ENCODE measurements around the gene SMYD3.

DNA sequence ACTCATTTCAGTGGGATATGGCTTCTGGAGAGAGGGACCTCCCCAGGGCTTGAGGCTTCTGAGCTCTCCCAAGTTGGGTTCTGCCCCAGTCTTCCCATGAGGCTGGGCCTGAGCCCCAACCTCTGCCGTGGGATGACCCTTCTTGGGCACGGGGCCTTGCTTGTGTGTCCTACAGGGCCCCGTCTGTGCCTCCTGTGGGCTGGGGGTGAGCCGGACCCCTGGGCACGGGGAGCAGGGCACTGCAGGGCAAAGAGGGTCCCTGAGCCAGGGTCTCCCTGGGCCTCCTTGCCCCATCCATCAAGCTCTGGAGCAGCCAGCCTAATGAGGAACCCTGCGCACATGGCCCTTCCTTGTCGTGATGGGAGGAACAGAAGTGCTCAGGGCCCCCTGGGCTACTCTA, 5.2 kb upstream of the SMYD3 start:
- TF ChIP-seq, protein P1, sequence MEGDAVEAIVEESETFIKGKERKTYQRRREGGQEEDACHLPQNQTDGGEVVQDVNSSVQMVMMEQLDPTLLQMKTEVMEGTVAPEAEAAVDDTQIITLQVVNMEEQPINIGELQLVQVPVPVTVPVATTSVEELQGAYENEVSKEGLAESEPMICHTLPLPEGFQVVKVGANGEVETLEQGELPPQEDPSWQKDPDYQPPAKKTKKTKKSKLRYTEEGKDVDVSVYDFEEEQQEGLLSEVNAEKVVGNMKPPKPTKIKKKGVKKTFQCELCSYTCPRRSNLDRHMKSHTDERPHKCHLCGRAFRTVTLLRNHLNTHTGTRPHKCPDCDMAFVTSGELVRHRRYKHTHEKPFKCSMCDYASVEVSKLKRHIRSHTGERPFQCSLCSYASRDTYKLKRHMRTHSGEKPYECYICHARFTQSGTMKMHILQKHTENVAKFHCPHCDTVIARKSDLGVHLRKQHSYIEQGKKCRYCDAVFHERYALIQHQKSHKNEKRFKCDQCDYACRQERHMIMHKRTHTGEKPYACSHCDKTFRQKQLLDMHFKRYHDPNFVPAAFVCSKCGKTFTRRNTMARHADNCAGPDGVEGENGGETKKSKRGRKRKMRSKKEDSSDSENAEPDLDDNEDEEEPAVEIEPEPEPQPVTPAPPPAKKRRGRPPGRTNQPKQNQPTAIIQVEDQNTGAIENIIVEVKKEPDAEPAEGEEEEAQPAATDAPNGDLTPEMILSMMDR (IDR thresholded peaks at IDR 0.05) = no peak
- TF ChIP-seq EP300 (IDR thresholded peaks at IDR 0.05) (no peak), POLR2A (IDR thresholded peaks at IDR 0.05; ENCODE audit: low read length) (no peak), RAD21 (conservative IDR thresholded peaks at IDR 0.05 in 1 of 2, IDR thresholded peaks at IDR 0.05 in 1 of 2) (no peak), MAFK (IDR thresholded peaks at IDR 0.05; ENCODE audit: partially characterized antibody) (no peak)
- TF ChIP-seq, protein P2, sequence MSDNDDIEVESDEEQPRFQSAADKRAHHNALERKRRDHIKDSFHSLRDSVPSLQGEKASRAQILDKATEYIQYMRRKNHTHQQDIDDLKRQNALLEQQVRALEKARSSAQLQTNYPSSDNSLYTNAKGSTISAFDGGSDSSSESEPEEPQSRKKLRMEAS (IDR thresholded peaks at IDR 0.05) = no peak
- TF ChIP-seq, protein P3, sequence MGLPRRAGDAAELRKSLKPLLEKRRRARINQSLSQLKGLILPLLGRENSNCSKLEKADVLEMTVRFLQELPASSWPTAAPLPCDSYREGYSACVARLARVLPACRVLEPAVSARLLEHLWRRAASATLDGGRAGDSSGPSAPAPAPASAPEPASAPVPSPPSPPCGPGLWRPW (IDR thresholded peaks at IDR 0.05) = no peak
- TF ChIP-seq, protein P4, sequence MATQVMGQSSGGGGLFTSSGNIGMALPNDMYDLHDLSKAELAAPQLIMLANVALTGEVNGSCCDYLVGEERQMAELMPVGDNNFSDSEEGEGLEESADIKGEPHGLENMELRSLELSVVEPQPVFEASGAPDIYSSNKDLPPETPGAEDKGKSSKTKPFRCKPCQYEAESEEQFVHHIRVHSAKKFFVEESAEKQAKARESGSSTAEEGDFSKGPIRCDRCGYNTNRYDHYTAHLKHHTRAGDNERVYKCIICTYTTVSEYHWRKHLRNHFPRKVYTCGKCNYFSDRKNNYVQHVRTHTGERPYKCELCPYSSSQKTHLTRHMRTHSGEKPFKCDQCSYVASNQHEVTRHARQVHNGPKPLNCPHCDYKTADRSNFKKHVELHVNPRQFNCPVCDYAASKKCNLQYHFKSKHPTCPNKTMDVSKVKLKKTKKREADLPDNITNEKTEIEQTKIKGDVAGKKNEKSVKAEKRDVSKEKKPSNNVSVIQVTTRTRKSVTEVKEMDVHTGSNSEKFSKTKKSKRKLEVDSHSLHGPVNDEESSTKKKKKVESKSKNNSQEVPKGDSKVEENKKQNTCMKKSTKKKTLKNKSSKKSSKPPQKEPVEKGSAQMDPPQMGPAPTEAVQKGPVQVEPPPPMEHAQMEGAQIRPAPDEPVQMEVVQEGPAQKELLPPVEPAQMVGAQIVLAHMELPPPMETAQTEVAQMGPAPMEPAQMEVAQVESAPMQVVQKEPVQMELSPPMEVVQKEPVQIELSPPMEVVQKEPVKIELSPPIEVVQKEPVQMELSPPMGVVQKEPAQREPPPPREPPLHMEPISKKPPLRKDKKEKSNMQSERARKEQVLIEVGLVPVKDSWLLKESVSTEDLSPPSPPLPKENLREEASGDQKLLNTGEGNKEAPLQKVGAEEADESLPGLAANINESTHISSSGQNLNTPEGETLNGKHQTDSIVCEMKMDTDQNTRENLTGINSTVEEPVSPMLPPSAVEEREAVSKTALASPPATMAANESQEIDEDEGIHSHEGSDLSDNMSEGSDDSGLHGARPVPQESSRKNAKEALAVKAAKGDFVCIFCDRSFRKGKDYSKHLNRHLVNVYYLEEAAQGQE (IDR thresholded peaks at IDR 0.05) = no peak
